DMS153 treated with DMSO at 0.1 percent for 48 hours (cell line): ENCODE measurements around the gene ZNF566.

Source experiments
- DNase-seq: peaks from one replicate; lab custom pipeline; 2025; ENCODE audit not compliant: unreplicated experiment; lab: John Stamatoyannopoulos, UW

Gene ZNF566

GRCh38 chr19:36449059-36449670 lies 40.2 kb downstream of the ZNF566 start:
- DNase-seq = no peak

- no peak for DNase-seq
Measured at GRCh38 chr19:36441339-36441738, 48.0 kb downstream of the ZNF566 start.

DNA sequence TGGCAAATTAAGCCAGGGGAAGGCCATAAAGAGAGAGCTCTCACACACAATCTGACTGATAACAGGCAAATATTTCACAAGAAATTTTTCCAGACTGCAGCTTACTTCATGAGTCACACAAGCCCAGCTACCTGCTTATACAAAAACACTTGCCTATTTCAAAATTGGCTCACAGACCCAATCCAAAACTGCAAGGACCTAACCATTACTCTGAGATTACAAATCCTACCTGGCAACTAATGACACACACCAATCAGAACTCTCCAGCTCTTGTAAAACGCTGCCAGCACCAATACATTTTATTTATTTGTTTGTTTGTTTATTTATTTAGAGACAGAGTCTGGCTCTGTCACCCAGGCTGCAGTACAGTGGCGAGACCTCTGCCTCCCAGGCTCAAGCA lies 52.8 kb downstream of the ZNF566 start:
- no peak for DNase-seq

- DNase-seq = no peak
Measured at GRCh38 chr19:36423925-36424324, 65.4 kb downstream of the ZNF566 start.

GRCh38 chr19:36421749-36422481 lies 67.4 kb downstream of the ZNF566 start:
- DNase-seq = no peak

GRCh38 chr19:36420961-36421748 lies 68.2 kb downstream of the ZNF566 start:
- DNase-seq = no peak

- no peak for DNase-seq
Measured at GRCh38 chr19:36418287-36419001, 70.9 kb downstream of the ZNF566 start, which contains the start of gene ZFP82. TSS of gene ZFP82 (minus strand) at chr19:36418644. CDS start at chr19:36409789, 8,855 bp downstream.

GRCh38 chr19:36417752-36418286 lies 71.5 kb downstream of the ZNF566 start:
- no peak for DNase-seq

DNA sequence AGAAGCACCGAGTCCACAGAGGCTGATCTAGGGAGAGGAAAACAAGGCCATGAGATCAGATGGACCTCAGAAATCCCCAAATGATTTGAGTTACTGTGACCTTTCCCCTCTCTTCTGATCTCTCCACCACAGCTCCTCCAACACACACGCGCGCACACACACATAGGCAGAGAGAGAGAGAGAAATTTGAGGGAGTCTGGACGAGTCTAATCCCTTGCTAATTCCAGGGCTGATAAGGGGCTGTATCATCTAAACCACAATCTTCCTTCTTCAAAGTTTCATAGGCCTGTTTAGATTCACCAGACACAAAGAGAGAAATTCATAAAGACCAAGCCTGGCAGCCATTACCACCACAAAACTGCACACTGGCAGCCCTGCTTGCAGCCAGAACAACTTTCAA lies 79.5 kb downstream of the ZNF566 start:
- DNase-seq = no peak

DNA sequence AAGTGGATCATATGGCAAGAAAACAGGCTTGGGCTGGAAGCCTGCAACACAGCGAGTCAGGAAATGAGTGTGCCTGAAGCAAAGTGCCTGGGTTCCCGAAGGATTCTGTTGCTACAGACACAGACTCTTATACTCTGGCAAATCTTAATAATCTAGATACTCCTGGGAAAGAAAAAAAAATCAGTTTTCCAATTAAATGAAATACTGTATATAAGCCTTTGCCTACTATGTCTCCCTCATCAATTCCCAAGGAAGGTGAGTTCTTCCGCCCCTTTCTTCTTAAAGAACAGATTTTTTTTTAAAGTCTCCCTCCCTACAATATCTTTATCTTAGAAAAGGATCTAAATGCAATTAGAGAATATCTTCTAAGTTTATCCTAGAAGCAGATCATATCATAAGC lies 81.3 kb downstream of the ZNF566 start:
- no peak for DNase-seq

DNA sequence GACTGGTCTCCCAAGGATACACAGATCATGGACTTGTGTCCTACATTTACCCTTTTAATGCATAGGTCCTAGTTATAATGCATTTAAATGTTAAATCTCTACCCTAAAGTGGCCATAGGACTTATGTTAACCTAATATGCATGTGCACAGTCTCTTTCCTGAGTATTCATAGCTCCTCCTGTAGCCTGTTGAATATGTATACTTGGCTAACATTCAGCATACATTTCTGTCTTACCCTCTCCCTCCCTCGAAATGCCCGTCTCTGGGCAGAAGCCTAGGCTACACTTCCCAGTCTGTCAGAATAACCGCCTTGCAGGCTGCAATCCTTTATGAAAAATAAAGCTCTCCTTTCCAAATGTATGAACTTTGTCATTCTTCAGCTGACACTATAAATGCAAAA lies 84.9 kb downstream of the ZNF566 start:
- DNase-seq = no peak

GRCh38 chr19:36401475-36401874 lies 87.9 kb downstream of the ZNF566 start:
- no peak for DNase-seq

DNA sequence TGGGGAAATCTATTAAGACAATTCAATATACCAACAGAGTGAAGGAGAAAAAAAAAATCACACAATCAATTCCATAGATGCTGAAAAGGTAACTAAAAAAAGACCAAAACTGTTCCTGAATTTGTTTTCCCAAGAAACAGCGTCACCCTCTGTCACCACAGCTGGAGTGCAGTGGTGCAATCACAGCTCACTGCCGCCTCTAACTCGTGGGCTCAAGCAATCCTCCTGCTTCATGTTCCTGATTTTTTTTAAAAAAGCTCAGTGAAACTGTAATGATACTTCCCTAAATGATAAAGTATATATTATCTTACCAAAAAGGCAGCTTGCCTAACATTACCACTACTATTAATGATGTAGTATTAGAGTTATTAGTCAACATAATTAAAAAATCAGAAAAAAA lies 90.8 kb downstream of the ZNF566 start:
- no peak for DNase-seq
